Adrenal gland (tissue), 5 donors: ENCODE measurements around the gene SAV1.
"Not testable (repeated sequence)": the region's sequence is repeated elsewhere in the genome, so short reads cannot be mapped to it uniquely, and the experiment has no call there.

ENCODE experiments used
- CTCF ChIP-seq, 6 experiments: fragments of 450-650 bp in 4 of 6; fragments of 200-600 bp in 2 of 6; sonication (generic) in 1 of 6; IDR thresholded peaks; 1 replicate in 5 of 6; 2 replicates in 1 of 6; pipeline versions ENCODE4 v1.5.1 to v1.8.0; 2016 to 2021; ENCODE audit warnings: antibody characterized with exemption in 6 of 6, mild to moderate bottlenecking in 2 of 6, moderate library complexity in 1 of 6
- POLR2A ChIP-seq, 2 donors: fragments of 450-650 bp; IDR thresholded peaks; one replicate each; pipeline ENCODE4 v1.6.1; 2017; ENCODE audit warnings: antibody characterized with exemption in 2 of 2, mild to moderate bottlenecking in 2 of 2, moderate library complexity in 1 of 2
- donor health status: DM: no; HTN: no; CAD: no.

- TF ChIP-seq CTCF, POLR2A (IDR thresholded peaks at IDR 0.05): not testable (repeated sequence)
Observed at GRCh38 chr14:50624947-50625346, 43.2 kb downstream of the SAV1 start.
